ENCODE measurements around the gene NPEPL1.

NPEPL1 gene

DNA sequence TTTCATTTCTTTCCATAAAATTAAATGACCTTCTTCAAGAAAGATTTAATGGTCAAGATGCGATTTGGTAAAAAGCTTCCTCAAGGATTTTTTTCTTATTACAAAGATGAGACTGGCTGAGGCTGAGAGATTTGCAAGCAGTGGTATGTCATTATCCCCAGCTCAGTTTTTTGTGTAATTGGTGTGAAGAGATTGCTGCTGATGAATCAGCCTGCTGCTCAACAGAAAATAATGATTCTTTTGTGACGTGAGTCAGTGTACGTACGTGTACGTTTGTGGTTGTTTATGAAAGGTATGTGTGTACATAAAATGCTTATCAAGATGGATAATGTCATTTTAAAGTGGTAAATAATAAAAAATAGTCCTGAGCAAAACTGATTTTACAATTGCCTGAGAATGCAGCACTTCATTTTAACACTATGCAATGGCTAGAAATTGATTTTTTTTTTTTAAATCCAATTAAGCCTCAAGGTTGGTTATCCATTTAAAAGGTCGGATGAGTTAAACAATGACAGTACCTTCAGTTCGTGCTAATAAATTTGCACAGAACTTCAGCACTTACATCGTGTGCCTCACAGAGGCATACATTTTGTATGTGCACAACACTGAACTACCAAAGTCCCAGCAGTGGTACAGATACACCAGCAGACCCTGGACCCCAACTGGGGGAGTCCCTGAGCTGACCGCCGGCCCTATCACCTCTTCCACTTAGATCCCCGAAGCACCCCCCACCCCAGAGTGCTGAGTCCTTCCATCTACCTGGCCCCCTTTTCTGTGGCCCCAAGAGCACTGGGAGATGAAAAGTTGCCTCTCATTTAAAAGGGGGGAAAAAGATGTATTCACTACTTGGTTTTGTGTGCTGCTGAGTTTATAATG is 9.7 kb upstream of the NPEPL1 start:
- no peak overlapping the region for H3K4me3 ChIP-seq (ENCODE audit: low read depth, low read length)

DNA sequence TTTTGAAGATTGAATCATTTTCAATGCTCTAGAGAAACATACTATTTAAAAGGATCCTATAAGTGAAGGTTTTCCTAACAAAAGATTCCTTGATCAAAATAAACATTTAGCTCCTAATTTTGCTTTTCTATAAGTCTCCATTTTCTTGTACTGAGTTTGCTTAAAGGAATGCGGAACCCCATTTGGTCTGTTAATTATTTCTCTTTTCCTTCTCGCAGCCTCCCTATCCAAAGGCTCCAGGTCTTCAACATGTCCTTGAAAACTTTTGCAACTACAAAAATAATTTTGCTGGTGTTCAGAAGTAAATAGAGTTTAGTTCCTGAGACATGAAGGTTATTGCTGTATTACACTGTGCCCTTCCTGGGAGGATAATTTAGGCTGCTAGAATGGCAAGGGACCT is 8.3 kb upstream of the NPEPL1 start:
- H3K4me3 ChIP-seq (ENCODE audit: low read depth, low read length) = no peak overlapping the region

DNA sequence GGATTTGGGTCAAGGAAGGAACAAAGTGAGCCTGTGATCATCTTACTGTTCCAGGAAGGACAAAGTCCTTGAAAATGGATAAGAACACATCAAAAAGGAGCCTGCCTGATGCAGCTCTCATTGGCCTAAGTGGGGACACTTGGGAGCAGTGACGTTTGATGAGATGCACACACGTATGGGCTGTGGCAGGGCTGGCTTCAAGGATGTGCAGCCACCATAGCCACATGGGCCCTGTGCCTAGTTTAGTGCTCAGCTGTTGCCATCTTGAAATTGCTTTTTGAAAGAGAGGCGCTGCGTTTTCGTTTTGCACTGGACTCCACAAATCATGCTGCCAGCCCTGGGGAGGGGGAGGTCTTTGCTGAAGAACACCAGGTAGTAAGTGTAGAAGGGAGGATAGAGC is 6.6 kb upstream of the NPEPL1 start:
- H3K4me3 ChIP-seq (ENCODE audit: low read depth, low read length) = no peak overlapping the region

DNA sequence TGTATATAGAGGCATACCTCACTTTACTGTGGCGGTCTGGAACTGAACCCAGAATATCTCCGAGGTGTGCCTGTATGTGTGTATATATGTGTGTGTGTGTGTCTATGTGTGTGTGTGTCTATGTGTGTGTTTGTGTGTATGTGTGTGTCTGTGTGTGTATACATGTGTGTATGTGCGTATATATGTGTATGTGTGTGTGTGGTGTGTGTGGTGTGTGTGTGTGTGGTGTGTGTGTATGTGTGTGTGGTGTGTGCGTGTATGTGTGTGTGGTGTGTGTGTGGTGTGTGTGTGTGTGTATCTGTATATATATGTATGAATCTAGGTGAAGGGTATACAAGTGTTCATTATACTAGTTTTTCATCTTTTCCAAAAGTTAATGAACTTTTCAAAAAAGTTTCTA is 4.2 kb upstream of the NPEPL1 start:
- H3K4me3 ChIP-seq (ENCODE audit: low read depth, low read length) = no peak overlapping the region

DNA sequence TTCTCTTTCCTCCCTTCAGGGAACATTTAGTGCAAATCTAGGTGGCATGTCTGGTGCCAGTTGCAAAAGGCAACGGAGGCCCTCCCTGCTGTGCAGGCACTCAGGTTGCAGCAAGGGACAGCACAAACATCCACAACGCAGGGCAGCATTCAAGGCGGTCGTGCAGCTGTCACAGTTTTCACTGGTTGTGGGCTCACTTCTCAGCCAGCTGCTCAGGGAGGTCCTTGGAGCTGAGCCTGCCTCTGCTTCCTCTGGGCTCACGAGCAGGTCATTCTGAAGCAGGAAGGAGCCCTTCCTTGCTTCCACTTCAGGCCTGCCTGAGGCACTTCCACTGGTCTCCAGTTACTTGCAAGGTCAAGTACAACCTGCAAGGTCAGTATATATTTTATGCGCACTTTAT is 3.8 kb upstream of the NPEPL1 start:
- no peak overlapping the region for H3K4me3 ChIP-seq (ENCODE audit: low read depth, low read length)

DNA sequence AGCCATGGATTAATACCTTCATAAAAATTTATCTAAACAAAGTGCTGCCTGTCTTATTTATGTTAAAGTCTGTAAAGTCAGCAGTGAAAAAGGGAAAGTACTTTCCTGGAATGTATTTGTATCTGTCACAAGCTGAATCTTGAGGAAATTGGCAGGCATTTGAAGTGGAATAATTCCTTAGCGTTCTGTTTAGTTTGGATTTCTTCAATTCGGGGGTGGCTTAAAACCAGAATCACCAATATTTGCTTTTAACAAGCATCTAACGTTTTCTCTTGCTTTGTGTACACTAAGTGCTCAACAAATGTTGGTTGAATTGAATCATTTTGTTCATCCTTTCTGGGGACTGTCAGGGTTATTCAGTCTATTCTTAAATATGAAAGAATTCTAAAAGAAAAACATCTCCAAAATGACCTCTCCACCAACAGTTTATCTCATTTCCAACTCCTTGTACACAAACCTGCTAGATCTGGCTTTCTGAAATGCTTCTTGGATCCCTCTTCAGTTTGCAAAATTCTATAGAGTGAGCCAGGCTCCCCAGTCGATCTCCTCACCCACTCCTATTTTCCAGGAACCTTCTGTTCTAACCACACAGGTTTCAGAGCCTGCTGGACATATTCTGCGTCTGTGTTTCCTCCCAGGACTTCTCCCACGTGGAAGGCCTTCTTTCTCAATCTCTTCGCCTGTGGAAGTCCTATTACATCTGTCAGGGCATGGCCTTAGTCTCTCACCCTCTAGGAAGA is 2.0 kb upstream of the NPEPL1 start:
- H3K4me3 ChIP-seq (ENCODE audit: low read depth, low read length) = no peak overlapping the region

DNA sequence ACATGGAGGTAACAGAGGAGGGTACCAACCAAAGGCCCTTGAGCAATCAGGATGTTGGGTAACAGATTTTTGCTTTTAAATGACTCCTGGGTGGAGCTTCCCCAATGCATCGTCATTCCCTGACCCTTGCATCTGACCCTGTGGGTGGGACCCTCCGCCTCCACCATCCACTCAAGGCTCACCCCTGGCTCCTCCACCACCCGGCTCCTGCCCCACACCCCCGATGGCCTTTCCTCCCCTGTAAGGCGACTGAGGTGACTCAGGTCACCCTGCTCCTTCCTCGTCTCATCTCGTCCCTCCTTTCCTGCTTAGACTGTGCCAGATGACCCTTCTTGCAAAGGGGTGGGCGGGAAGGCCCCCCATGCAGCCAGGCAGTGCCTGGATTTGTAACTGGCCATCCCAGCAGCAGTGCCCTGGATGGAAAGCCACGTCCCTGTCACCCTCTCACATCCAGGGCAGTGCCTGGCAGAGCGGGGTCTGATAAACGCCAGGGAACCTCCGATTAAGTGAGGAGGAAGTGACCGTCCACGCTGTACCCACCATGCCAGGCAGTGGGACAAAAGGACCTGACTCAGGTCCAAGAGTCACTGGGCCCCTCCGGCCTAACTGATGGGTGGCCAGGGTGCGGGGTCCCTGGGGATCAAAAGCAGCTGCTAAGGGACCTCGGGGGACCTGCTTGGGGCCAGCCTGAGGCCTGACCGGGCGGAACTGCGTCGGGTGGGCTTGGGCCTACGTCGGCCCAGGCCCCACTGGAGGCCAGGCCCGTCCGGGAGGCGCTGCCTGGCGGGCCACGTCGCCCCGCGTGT is 624 bp upstream of the NPEPL1 start:
- no peak overlapping the region for H3K4me3 ChIP-seq (ENCODE audit: low read depth, low read length)

DNA sequence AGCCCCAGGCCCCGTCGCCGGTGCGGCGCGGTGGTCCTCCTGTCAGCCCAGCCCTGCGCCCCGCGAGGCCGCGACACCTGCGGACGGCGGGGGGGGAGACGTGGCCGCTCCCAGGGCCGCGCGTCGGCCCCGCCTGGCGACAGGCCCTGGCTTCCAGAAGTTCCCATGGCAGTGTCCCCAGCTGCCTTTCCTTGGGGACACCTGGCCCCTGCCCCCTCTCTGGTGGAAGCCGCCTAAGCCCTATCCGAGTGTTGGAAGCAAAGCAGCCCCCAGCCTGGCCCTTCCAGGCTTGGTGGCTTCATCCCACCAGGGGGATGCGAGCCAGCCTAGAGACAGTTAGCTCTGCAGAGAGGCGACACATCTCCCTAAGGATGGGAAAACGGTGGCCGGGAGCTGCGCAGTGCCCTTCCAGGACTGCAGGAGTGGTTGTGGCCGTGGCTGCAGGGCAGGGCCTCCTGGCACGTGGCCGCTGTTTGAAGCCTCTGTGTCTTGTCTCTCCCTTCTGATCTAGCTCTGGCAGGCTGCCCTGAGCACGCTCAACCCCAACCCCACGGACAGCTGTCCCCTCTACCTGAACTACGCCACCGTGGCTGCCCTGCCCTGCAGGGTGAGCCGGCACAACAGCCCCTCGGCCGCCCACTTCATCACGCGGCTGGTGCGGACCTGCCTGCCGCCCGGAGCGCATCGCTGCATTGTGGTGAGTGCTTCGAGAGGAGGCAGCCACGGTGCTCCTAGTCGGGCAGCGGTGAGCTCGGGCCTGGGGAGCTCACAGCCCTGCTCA is 816 bp downstream of the NPEPL1 start:
- no peak overlapping the region for H3K4me3 ChIP-seq (ENCODE audit: low read depth, low read length)

DNA sequence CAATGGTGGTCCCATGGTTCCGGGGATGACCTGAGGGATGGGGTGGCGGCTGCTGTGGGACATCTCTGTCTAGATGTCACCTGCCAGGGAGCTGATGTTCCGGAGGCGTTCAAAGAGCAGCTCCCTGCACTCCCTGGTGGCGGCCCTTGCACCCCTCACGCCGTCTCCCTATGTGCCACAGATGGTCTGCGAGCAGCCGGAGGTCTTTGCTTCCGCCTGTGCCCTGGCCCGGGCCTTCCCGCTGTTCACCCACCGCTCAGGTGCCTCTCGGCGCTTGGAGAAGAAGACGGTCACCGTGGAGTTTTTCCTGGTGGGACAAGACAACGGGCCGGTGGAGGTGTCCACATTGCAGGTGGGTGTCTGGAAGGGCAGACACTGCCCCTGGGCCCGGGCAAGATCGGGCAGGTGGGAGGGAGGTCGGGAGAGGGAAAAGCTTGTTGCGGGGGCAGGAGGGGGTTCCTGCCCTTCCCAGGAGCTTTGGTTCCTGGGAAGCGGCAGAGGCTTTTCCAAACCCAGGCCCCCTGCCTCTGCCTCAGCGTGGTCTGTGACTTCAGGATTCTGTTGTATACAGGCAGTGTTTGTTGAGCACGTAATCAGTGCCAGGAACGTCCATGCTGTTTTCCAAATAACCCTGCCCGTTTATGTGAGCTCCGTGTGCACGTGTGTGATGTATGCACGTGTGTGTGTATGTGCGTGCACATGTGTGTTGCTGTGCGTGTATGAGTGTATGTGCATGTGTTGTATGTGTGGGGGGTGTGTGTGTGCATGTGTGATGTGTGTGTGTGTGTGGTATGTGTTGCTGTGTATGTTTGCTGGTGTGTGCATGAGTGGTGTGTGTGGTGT is 1.9 kb downstream of the NPEPL1 start:
- no peak overlapping the region for H3K4me3 ChIP-seq (ENCODE audit: low read depth, low read length)

DNA sequence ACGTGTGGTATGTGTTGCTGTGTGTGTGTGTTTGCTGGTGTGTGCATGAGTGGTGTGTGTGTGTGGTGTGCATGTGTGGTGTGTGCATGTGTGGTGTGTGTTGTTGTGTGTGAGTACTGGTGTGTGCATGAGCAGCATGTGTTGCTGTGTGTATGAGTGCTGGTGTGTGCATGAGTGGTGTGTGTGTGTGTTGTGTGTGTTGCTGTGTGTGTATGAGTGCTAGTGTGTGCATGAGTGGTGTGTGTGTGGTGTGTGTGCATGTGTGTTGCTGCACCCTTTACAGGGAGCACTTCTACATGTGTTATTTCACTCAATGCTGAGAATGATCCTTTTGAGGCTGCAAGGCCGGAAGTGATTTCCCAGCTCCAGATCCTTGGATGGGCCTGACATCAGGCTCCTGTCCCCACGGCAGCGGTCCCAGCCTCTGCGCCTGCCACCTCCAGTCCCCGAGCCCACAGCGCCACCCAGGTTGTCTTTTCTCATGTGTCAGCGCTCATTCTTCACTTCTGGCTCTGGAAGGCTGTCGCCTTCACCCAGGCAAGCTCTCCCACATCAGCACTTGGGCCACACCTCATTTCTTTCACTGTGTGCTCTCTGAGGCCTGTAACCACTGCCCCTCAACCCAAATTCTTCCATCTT is 2.6 kb downstream of the NPEPL1 start:
- no peak overlapping the region for H3K4me3 ChIP-seq (ENCODE audit: low read depth, low read length)

DNA sequence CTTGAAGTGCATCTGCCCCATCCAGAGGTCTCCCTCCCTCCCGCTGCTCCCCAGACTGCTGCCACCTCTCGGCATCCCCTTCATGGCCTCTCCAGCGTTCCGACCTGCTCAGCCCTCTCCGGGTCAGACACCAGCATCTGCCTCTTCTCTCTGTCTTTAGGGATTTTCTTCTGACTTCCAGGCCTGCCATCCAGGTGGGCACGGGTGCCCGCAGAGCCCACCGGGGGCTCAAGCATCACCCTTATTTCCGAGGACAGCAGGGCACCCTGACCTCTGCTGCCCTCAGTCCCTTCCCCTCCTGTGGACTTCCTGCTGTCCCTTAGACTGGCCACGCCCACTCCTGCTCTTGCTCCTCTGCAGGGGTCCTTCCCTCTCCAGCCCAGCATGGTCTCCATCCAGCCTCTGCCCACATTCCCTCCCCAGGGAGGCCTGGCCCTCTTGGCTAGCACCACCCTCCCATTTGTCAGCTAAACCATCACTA is 3.3 kb downstream of the NPEPL1 start:
- no peak overlapping the region for H3K4me3 ChIP-seq (ENCODE audit: low read depth, low read length)

DNA sequence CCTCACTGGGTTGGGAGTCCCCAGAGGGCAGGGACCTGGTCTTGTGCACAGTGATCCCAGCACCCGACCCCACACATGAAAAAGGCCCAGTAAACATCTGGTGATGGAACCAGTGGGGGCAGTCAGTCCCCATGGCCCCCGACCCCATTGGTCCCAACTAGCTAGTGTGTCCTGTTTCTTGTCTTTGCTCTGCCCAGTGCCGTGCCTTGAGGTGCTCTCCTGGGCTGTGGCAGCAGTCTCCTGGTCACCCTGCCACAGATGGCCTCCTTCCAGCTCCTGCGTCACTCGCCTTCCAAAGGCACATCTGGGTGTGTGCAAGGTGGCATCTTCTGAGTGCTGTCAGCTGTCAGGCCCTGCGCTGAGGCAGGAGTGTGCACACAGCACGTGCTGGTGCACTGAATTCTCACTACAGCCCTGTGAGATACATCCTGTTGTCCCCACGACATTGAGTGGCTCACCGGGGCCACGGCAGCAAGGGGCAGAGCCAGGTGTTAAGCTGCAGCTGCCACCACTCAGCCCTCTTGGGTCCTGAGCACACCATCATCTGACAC is 3.9 kb downstream of the NPEPL1 start:
- no peak overlapping the region for H3K4me3 ChIP-seq (ENCODE audit: low read depth, low read length)

DNA sequence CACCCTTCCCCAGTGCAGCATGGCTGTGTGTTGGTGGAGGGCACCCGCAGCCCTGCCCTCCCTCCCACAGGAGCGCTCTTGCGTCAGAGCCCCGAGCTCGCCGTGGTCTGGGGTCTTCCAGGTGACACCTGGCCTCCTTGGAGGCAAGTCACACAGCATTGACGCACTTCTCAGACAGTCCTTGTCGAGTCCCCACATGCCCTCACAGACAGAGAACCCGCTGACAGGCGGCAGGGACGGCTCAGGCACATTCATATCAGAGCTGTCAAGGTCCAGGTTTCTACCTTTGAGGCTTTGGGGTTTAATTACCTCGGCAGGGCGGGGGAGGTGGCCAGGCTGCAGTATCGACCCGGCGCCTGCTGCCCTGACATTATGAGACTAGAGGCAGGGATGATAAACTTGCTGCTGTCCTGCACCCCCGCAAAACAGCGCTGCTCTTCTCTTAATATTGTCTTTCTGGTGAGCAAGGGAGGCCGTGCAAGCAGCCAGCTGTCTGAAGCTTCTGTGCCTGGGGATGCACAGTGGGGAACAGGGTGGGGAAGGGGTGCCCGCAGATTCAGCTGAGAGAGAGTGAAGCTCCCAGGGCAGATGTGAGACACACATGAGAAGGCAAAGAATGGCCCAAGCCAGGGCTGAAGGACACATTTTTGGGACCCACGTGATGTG is 4.7 kb downstream of the NPEPL1 start:
- no peak overlapping the region for H3K4me3 ChIP-seq (ENCODE audit: low read depth, low read length)

DNA sequence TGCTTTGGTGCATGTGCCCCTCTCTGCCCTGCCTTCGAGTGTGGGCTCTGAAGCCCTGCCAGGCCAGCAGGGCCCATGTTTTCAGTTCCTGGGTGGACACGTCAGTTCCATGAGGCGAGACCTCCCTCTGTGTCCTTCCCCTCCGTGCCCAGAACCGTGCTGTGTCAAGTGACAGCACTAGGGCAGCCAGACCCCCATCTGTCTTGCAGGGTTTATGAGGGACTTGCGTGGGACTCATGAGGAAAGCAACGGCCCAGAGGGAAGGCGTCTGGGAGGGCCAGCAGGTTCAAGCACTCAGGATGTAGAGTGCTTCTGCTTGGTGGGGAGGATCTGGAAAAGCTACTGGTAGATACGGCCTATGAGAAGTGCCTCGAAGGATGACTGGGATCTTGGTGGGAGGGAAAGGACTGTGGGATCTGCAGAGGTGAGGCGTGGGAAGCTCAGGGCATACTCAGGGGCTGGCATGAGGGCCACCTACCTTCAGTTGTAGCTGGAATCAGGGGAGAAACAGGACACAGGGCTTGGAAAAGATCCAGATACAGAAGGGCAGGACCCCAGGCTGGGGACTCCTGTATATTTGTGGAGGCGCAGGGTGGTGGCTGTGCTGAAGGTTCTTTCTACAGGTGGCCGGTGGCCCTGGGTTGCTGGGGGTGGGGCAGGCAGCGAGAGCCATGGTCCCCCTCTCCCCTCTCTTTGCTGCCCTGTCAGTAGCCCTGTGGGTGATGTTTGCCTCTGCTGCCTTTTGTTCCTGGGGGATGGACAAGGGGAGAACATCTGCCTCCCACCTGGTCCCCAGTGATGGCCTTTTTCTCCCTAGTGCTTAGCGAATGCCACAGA is 5.5 kb downstream of the NPEPL1 start:
- H3K4me3 ChIP-seq (ENCODE audit: low read depth, low read length) = no peak overlapping the region

DNA sequence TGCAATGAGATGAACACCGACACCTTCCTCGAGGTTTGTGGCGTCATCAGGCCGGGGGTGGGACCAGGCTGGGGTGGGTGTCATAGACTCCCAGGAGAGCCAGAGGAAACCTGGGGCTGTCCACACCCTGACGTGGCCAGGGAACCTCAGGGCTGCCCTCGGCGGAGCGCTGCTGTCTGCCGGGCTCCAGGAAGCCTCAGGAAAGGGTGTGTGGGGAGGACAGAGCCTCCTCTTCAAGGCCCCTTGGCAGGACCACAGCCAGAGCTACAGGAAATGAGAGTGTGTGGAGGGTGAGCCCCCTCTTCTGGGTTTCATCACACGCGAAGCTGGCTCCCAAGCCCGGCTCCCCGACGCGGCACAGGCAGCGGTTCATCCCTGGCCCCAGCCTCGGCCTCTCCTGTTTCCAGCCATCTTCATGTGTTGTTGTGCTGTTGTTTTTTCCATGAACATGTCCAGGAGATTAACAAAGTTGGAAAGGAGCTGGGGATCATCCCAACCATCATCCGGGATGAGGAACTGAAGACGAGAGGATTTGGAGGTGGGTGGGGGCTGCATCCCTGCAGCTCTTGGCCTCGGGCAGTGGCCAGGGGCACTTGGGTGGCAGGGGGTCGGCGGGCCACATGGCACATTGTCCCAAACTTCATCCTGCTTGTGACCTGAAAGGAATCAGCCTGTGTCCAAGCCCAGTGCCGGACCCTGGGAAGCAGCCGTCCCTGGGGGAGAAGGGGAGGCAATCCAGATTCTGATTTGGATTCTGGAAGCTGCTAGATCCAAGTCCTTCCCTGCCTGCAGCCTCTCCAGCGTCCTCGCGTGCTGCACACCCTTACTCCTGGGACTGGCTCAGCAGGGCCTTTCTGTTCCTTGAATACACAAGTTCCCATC is 6.4 kb downstream of the NPEPL1 start:
- no peak overlapping the region for H3K4me3 ChIP-seq (ENCODE audit: low read depth, low read length)

DNA sequence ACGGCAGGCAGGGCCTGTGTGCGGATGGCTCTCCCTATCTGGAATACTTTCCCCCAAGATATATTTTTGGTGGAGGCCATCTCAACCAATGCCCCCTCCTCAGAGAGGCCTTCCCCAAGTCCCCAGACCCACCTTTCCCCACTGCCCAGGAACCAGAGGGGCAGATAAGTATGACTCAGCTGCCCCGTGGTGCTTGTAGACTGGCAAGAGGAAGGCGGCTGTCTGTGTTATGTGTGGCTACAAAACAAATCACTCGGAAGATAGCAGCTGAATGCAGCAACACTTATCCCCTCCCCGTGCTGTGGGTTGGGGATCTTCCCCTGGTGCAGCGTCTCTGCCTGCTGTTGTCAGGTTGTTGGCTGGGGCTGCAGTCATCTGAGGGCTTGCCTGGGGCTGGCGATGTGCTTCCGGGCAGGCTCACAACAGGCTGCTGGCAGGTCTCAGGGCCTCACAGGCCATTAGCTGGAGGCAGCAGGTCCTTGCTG is 7.1 kb downstream of the NPEPL1 start:
- no peak overlapping the region for H3K4me3 ChIP-seq (ENCODE audit: low read depth, low read length)

Measured in iPS-11a (cell line).